ENCODE results near the gene KNL1. TPM values are rescaled to one million over a fixed set of nuclear protein-coding genes. Genes with fewer than 3 reads are reported as not detected.

KNL1 gene
- total RNA-seq, 2 donors from 2014 or later, result 8.5 to 18.8 TPM

DNA sequence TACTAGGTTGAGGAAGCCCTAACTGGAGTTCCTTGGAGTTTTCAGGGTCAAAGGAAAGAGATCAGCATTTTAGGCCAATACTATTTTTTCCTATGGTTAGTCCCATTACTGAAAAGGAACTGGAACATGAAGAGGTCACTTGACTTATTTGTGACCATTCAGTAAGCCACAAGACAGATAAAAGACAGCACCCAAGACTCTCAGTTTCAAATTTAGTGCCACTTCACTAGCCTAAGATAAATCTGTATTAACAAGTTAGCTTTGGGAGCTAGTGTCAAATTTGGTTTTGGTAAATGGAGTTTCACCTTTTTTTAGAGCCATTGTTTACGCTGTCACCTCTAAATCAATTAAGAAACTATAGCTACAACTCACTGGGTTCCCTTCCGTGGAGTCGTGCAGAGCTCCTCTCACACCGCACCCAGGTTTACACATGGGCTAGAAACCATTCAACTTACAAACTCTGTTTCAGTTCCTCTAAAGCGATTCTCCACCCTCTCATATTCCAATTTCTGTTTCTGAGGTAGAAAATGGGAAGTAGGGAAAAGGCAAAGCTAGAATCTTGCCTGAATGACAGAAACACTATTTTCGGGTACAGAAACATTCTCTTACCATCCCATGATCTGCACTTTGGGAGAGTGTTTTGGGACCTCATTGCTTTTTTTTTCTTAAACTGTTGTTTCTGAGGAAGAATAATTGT is 43.6 kb upstream of the KNL1 start:
- Histone ChIP-seq H3K4me3 (no peak overlapping the region), H3K9ac (ENCODE audit: low read depth in 2 of 2, low read length in 2 of 2) (no peak overlapping the region), H3K4me1 (no peaks in the 10 kb centered on the region), H3K27me3 (no peaks in the 10 kb centered on the region), H3K27ac (no peak overlapping the region), H3K36me3 (no peaks in the 10 kb centered on the region), H3K9me3 (no peaks in the 10 kb centered on the region)
- TF ChIP-seq CTCF (IDR thresholded peaks at IDR 0.05), result no peak
- DNase-seq, result no peak
- intact Hi-C loops (cut with DNase I), result no loop called here

- Histone ChIP-seq H3K36me3 (peaks cover 4% of the 10 kb centered on the region), H3K27ac (no peak overlapping the region), H3K4me3 (no peak overlapping the region), H3K4me1 (no peaks in the 10 kb centered on the region), H3K9ac (ENCODE audit: low read depth in 2 of 2, low read length in 2 of 2) (no peak overlapping the region), H3K27me3 (no peaks in the 10 kb centered on the region), H3K9me3 (no peaks in the 10 kb centered on the region)
- DNase-seq, result no peak
- no peak for TF ChIP-seq CTCF (IDR thresholded peaks at IDR 0.05)
- intact Hi-C loops (cut with DNase I), result no loop called here
Measured at GRCh38 chr15:40554161-40554525, 39.9 kb upstream of the KNL1 start.

- H3K36me3 ChIP-seq, result peaks cover 4% of the 10 kb centered on the region
- H3K9ac ChIP-seq (ENCODE audit: low read depth in 2 of 2, low read length in 2 of 2), result no peak overlapping the region
- no peaks in the 10 kb centered on the region for H3K9me3 ChIP-seq
- no peak for DNase-seq
- H3K4me1 ChIP-seq, result no peaks in the 10 kb centered on the region
- H3K4me3 ChIP-seq, result no peak overlapping the region
- intact Hi-C loops (cut with DNase I), result no loop called here
- TF ChIP-seq CTCF (IDR thresholded peaks at IDR 0.05), result no peak
- no peaks in the 10 kb centered on the region for H3K27me3 ChIP-seq
- no peak overlapping the region for H3K27ac ChIP-seq
Measured at GRCh38 chr15:40555876-40556275, 38.2 kb upstream of the KNL1 start.

DNA sequence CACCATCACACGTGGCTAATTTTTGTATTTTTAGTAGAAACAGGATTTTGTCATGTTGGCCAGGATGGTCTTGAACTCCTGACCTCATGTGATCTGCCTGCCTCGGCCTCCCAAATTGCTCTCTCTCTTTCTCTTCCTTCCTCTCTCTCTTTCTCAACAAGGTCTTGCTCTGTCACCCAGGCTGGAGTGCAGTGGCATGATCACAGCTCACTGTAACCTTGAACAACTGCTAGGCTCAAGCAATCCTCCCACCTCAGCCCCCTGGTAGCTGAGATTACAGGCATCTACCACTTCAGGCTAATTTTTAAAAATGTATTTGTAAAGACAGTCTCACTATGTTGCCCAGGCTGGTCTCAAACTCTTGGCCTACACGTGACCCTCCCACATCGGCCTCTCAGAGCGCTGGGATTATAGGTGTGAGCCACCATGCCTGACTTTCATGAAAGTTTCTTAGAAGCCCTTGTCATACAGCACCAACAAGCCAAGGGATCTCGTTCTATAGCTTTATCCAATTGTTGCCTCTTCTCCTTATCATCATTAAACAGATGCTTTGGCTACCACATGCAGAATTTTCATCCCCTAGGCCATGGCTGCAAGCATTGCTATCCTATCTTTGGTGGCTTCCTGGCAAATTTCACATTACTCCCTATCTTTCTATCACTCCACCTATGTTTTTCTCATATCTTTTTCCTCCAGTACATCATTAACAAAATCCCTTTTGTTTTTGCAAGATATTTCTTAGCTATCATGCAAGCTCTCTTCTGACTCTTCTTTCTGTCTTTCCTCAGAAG is 34.9 kb upstream of the KNL1 start:
- no peak overlapping the region for H3K27ac ChIP-seq
- intact Hi-C loops (cut with DNase I), result no loop called here
- no peak for TF ChIP-seq CTCF (IDR thresholded peaks at IDR 0.05)
- H3K9me3 ChIP-seq, result no peaks in the 10 kb centered on the region
- H3K9ac ChIP-seq (ENCODE audit: low read depth in 2 of 2, low read length in 2 of 2), result no peak overlapping the region
- DNase-seq, result no peak
- H3K4me3 ChIP-seq, result no peak overlapping the region
- H3K4me1 ChIP-seq, result no peaks in the 10 kb centered on the region
- H3K36me3 ChIP-seq, result peaks cover 4% of the 10 kb centered on the region
- H3K27me3 ChIP-seq, result no peaks in the 10 kb centered on the region

GRCh38 chr15:40562691-40563090 is 31.4 kb upstream of the KNL1 start:
- H3K4me1 ChIP-seq, result no peaks in the 10 kb centered on the region
- H3K36me3 ChIP-seq, result no peaks in the 10 kb centered on the region
- no peak for TF ChIP-seq CTCF (IDR thresholded peaks at IDR 0.05)

More at GRCh38 chr15:40562691-40563090, 31.4 kb upstream of the KNL1 start:
- no peak overlapping the region for H3K9ac ChIP-seq (ENCODE audit: low read depth in 2 of 2, low read length in 2 of 2)
- no peak overlapping the region for H3K27ac ChIP-seq
- no peak overlapping the region for H3K4me3 ChIP-seq
- H3K27me3 ChIP-seq, result no peaks in the 10 kb centered on the region
- intact Hi-C loops (cut with DNase I), result no loop called here
- H3K9me3 ChIP-seq, result no peaks in the 10 kb centered on the region
- DNase-seq, result no peak
